ENCODE data around the gene APBA3.

GRCh38 chr19:3785451-3785937 is 24.0 kb upstream of the APBA3 start:
- TF ChIP-seq CTCF (IDR thresholded peaks at IDR 0.05): no peak
- TF ChIP-seq POLR2A (IDR thresholded peaks at IDR 0.05): no peak

All from testis (tissue), 2 donors.